ENCODE results near the gene MCRIP2. TPM values are rescaled to one million over a fixed set of nuclear protein-coding genes. Genes with fewer than 3 reads are reported as not detected.

The MCRIP2 gene
- total and polyA plus RNA-seq, 4 experiments from 2014 or later: 28.3 to 45.5 (median 32.5) TPM

- no peak for DNase-seq
- Histone ChIP-seq H3K4me3 (ENCODE audit: low read length in 2 of 2) (no peak overlapping the region), H3K36me3 (ENCODE audit: insufficient read depth, low read length) (peaks cover 12% of the 10 kb centered on the region), H3K4me1 (ENCODE audit: insufficient read depth, low read length) (peaks cover 55% of the 10 kb centered on the region), H3K9me3 (ENCODE audit: control insufficient read depth in 1 of 2, low read length in 2 of 2) (no peaks in the 10 kb centered on the region), H3K27ac (ENCODE audit: low read depth, low read length) (peak overlapping the region; percentile 70), H3K27me3 (ENCODE audit: insufficient read depth, low read length) (no peaks in the 10 kb centered on the region)
- Mint-ChIP-seq H3K27ac (peak overlapping the region in 6 of 7 donors; percentile 13 to 91 (median 80)), H3K9me3 (peaks cover 0 to 1% (median 0%) of the 10 kb centered on the region in 8 donors), H3K4me1 (peaks cover 5 to 43% (median 27%) of the 10 kb centered on the region in 4 donors), H3K4me3 (peak overlapping the region; percentile 63 to 88 (median 70)), H3K27me3 (no peaks in the 10 kb centered on the region), H3K36me3 (peaks cover 4 to 17% of the 10 kb centered on the region in 2 donors)
- intact Hi-C loops (cut with micrococcal nuclease): no loop called here
- ChIA-PET POLR2A (ENCODE audit: partially characterized antibody) (interaction anchor here (0.9 to 10.2 kb wide), 5 partner anchors 10 to 47 kb away, joined by 3 to 212 read pairs (median 6); partner anchors contain the start of genes METTL26, RHOT2 and WDR24), CTCF (ENCODE audit: partially characterized antibody) (no interaction called here)
These were observed 41.1 kb downstream of the MCRIP2 start for GRCh38 chr16:682493-683395.

- no peaks in the 10 kb centered on the region for H3K27me3 Mint-ChIP-seq
- CTCF ChIA-PET (ENCODE audit: partially characterized antibody): no interaction called here
- peak overlapping the region in 6 of 7 donors; percentile 42 to 91 (median 62) for H3K27ac Mint-ChIP-seq
- peaks cover 12% of the 10 kb centered on the region for H3K36me3 ChIP-seq (ENCODE audit: insufficient read depth, low read length)
- peaks cover 5 to 43% (median 27%) of the 10 kb centered on the region in 4 donors for H3K4me1 Mint-ChIP-seq
- H3K4me3 ChIP-seq (ENCODE audit: low read length in 2 of 2): peak overlapping the region in 1 of 2 donors; percentile 62
- intact Hi-C loops (cut with micrococcal nuclease): loop anchor here (1.0 to 2.0 kb wide), 2 partner anchors 15 to 35 kb away; partner anchors contain the start of genes RHOT2 and WDR90
- peak overlapping the region; percentile 41 to 77 (median 67) for H3K4me3 Mint-ChIP-seq
- peaks cover 0 to 1% (median 0%) of the 10 kb centered on the region in 8 donors for H3K9me3 Mint-ChIP-seq
- H3K36me3 Mint-ChIP-seq: peaks cover 4 to 17% of the 10 kb centered on the region in 2 donors
- peaks cover 57% of the 10 kb centered on the region for H3K4me1 ChIP-seq (ENCODE audit: insufficient read depth, low read length)
- H3K9me3 ChIP-seq (ENCODE audit: control insufficient read depth in 1 of 2, low read length in 2 of 2): no peaks in the 10 kb centered on the region
- H3K27me3 ChIP-seq (ENCODE audit: insufficient read depth, low read length): no peaks in the 10 kb centered on the region
- DNase-seq: no peak
- POLR2A ChIA-PET (ENCODE audit: partially characterized antibody): interaction anchor here (1.0 to 10.2 kb wide), 9 partner anchors 8 to 47 kb away, joined by 3 to 212 read pairs (median 7); partner anchors contain the start of genes RHBDL1, RHOT2 and WDR24
- peak overlapping the region; percentile 70 for H3K27ac ChIP-seq (ENCODE audit: low read depth, low read length)
These were observed 41.9 kb downstream of the MCRIP2 start for GRCh38 chr16:683396-684070.

GRCh38 chr16:684071-684794 is 42.6 kb downstream of the MCRIP2 start, which contains the start of gene JMJD8:
TSS of gene JMJD8 (minus strand) at chr16:684334. CDS start at chr16:684319, 15 bp downstream.
- H3K36me3 ChIP-seq (ENCODE audit: insufficient read depth, low read length): peaks cover 12% of the 10 kb centered on the region
- ChIA-PET CTCF (ENCODE audit: partially characterized antibody) (no interaction called here), POLR2A (ENCODE audit: partially characterized antibody) (interaction anchor here (0.8 to 10.2 kb wide), 10 partner anchors 9 to 47 kb away, joined by 3 to 212 read pairs (median 6); partner anchors contain the start of genes RHBDL1, RHOT2 and WDR24)
- H3K4me1 ChIP-seq (ENCODE audit: insufficient read depth, low read length): peaks cover 58% of the 10 kb centered on the region
- no peaks in the 10 kb centered on the region for H3K27me3 Mint-ChIP-seq
- H3K27ac ChIP-seq (ENCODE audit: low read depth, low read length): peak within 1 kb of the TSS; percentile 70
- no peaks in the 10 kb centered on the region for H3K27me3 ChIP-seq (ENCODE audit: insufficient read depth, low read length)
- H3K27ac Mint-ChIP-seq: peak within 1 kb of the TSS; percentile 42 to 91 (median 85)
- peak within 1 kb of the TSS; percentile 66 to 86 (median 77) for H3K4me3 Mint-ChIP-seq
- H3K4me3 ChIP-seq (ENCODE audit: low read length in 2 of 2): peak within 1 kb of the TSS in 1 of 2 donors; percentile 62
- peaks cover 0 to 1% (median 0%) of the 10 kb centered on the region in 8 donors for H3K9me3 Mint-ChIP-seq
- intact Hi-C loops (cut with micrococcal nuclease): loop anchor here (1.0 to 2.0 kb wide), 2 partner anchors 16 to 35 kb away; partner anchors contain the start of genes RHOT2 and WDR90
- H3K36me3 Mint-ChIP-seq: peaks cover 4 to 17% of the 10 kb centered on the region in 2 donors
- H3K9me3 ChIP-seq (ENCODE audit: control insufficient read depth in 1 of 2, low read length in 2 of 2): no peaks in the 10 kb centered on the region
- DNase-seq: peak; percentile 93 to 96 (median 94)
- peaks cover 6 to 44% (median 27%) of the 10 kb centered on the region in 4 donors for H3K4me1 Mint-ChIP-seq

GRCh38 chr16:684961-685696 is 43.5 kb downstream of the MCRIP2 start:
- H3K4me1 Mint-ChIP-seq: peaks cover 5 to 47% (median 29%) of the 10 kb centered on the region in 4 donors
- POLR2A ChIA-PET (ENCODE audit: partially characterized antibody): interaction anchor here (0.8 to 10.2 kb wide), 8 partner anchors 8 to 48 kb away, joined by 3 to 212 read pairs (median 7); partner anchors contain the start of genes RHBDL1, RHOT2 and WDR24
- H3K9me3 Mint-ChIP-seq: peaks cover 0 to 1% (median 0%) of the 10 kb centered on the region in 8 donors
- H3K27ac ChIP-seq (ENCODE audit: low read depth, low read length): no peak overlapping the region
- CTCF ChIA-PET (ENCODE audit: partially characterized antibody): no interaction called here
- peaks cover 4 to 17% of the 10 kb centered on the region in 2 donors for H3K36me3 Mint-ChIP-seq
- H3K4me3 ChIP-seq (ENCODE audit: low read length in 2 of 2): no peak overlapping the region
- H3K27ac Mint-ChIP-seq: peak overlapping the region in 1 of 7 donors; percentile 86
- H3K27me3 Mint-ChIP-seq: no peaks in the 10 kb centered on the region
- H3K9me3 ChIP-seq (ENCODE audit: control insufficient read depth in 1 of 2, low read length in 2 of 2): no peaks in the 10 kb centered on the region
- intact Hi-C loops (cut with micrococcal nuclease): loop anchor here (1.0 to 2.0 kb wide), 2 partner anchors 17 to 36 kb away; partner anchors contain the start of genes RHOT2 and WDR90
- peaks cover 12% of the 10 kb centered on the region for H3K36me3 ChIP-seq (ENCODE audit: insufficient read depth, low read length)
- peaks cover 62% of the 10 kb centered on the region for H3K4me1 ChIP-seq (ENCODE audit: insufficient read depth, low read length)
- no peak for DNase-seq
- H3K4me3 Mint-ChIP-seq: peak overlapping the region in 2 of 8 donors; percentile 10 to 29
- H3K27me3 ChIP-seq (ENCODE audit: insufficient read depth, low read length): no peaks in the 10 kb centered on the region

- peak overlapping the region in 5 of 8 donors; percentile 9 to 59 (median 46) for H3K4me3 Mint-ChIP-seq
- H3K27ac ChIP-seq (ENCODE audit: low read depth, low read length): no peak overlapping the region
- no peak overlapping the region for H3K4me3 ChIP-seq (ENCODE audit: low read length in 2 of 2)
- CTCF ChIA-PET (ENCODE audit: partially characterized antibody): interaction anchor here (1.0 kb wide), 2 partner anchors 9 to 26 kb away, joined by 3 to 4 read pairs; no protein-coding TSS in a partner anchor
- H3K36me3 Mint-ChIP-seq: peaks cover 4 to 18% of the 10 kb centered on the region in 2 donors
- no peaks in the 10 kb centered on the region for H3K9me3 ChIP-seq (ENCODE audit: control insufficient read depth in 1 of 2, low read length in 2 of 2)
- peaks cover 65% of the 10 kb centered on the region for H3K4me1 ChIP-seq (ENCODE audit: insufficient read depth, low read length)
- no peaks in the 10 kb centered on the region for H3K27me3 Mint-ChIP-seq
- DNase-seq: no peak
- H3K36me3 ChIP-seq (ENCODE audit: insufficient read depth, low read length): peaks cover 12% of the 10 kb centered on the region
- peaks cover 9 to 54% (median 32%) of the 10 kb centered on the region in 4 donors for H3K4me1 Mint-ChIP-seq
- intact Hi-C loops (cut with micrococcal nuclease): loop anchor here (2.0 kb wide), 1 partner anchor 37 kb away; the partner anchor contains the start of gene WDR90
- POLR2A ChIA-PET (ENCODE audit: partially characterized antibody): interaction anchor here (1.0 to 10.2 kb wide), 2 partner anchors 7 to 13 kb away, joined by 3 to 212 read pairs; partner anchors contain the start of gene WDR24
- peak overlapping the region in 2 of 7 donors; percentile 48 to 72 for H3K27ac Mint-ChIP-seq
- H3K27me3 ChIP-seq (ENCODE audit: insufficient read depth, low read length): no peaks in the 10 kb centered on the region
- peaks cover 0 to 1% (median 0%) of the 10 kb centered on the region in 8 donors for H3K9me3 Mint-ChIP-seq
These were observed 44.3 kb downstream of the MCRIP2 start for GRCh38 chr16:685967-686366.

All from CD4-positive, alpha-beta memory T cell (primary cell).